Upper lobe of left lung (tissue), 6 donors: ENCODE measurements around the gene ERCC4. TPM values are rescaled to one million over a fixed set of nuclear protein-coding genes. Genes with fewer than 3 reads are reported as not detected.
A peak's percentile ranks its signal among the peaks of the same experiment; 100 is the strongest.

ENCODE experiments used
- ATAC-seq, 2 donors: fragments of 200-7000 bp; cut with Tn5 transposase; one replicate each; pipeline ENCODE4 v1.9.1; 2022; ENCODE audit warnings: mild to moderate bottlenecking in 2 of 2, moderate library complexity in 2 of 2; ENCODE audit not compliant: low FRiP score in 2 of 2
- DNase-seq, 2 donors: peaks; one replicate each; pipeline ENCODE4 v3.0.0-alpha.2; 2019 to 2020
- H3K27ac ChIP-seq, 4 donors: fragments of 200-600 bp; sonication (generic); one replicate each; pipeline ENCODE4 v1.5.1; 2016 to 2019
- H3K27me3 ChIP-seq, 4 donors: fragments of 200-600 bp; sonication (generic); one replicate each; pipeline ENCODE4 v1.5.1; 2017 to 2019
- H3K36me3 ChIP-seq, 4 donors: fragments of 200-600 bp; sonication (generic); one replicate each; pipeline ENCODE4 v1.5.1; 2016 to 2019
- H3K4me1 ChIP-seq, 4 donors: fragments of 200-600 bp; sonication (generic); one replicate each; pipeline ENCODE4 v1.5.1; 2018 to 2019
- H3K4me3 ChIP-seq, 4 donors: fragments of 200-600 bp; sonication (generic); one replicate each; pipeline ENCODE4 v1.5.1; 2017 to 2019; ENCODE audit warnings: mild to moderate bottlenecking in 2 of 4, moderate library complexity in 1 of 4
- H3K9me3 ChIP-seq, 4 donors: fragments of 200-600 bp; sonication (generic); one replicate each; pipeline ENCODE4 v1.5.1; 2018 to 2019
- EP300 ChIP-seq, 4 donors: sonication (generic); formaldehyde crosslinking; IDR thresholded peaks; one replicate each; pipeline ENCODE4 v1.5.1; 2017; ENCODE audit warnings: antibody characterized with exemption in 4 of 4, control low read depth in 2 of 4
- POLR2A ChIP-seq, 4 donors: fragments of 450-650 bp; IDR thresholded peaks; one replicate each; pipeline ENCODE4 v1.5.1; 2016 to 2017; ENCODE audit warnings: antibody characterized with exemption in 4 of 4, mild to moderate bottlenecking in 2 of 4
- POLR2AphosphoS5 ChIP-seq, 2 donors: sonication (generic); formaldehyde crosslinking; IDR thresholded peaks; one replicate each; pipeline ENCODE4 v1.5.1; 2017; ENCODE audit warnings: antibody characterized with exemption in 2 of 2
- WGBS, 2 donors: methylation state at CpG; one replicate each; pipeline ENCODE4 v1.1.5; 2017 to 2018; 5-methylcytosine and 5-hydroxymethylcytosine counted together
- total RNA-seq, 6 donors: library from RNA; depleted of rRNA in 4 of 6; stranded (reverse); fragments of >200 nt in 4 of 6; gene quantifications; one replicate each; pipeline versions ENCODE4 v1.1.0 to v1.2.1, GENCODE V29; 2016 to 2021
- TF ChIP-seq, protein P1 (sequence below), 6 experiments: fragments of 450-650 bp in 4 of 6; fragments of 200-600 bp in 2 of 6; sonication (generic) in 2 of 6; IDR thresholded peaks; one replicate each; pipeline ENCODE4 v1.5.1; 2016 to 2019; ENCODE audit warnings: antibody characterized with exemption in 6 of 6
- donor health status: DM: no; HTN: no; CAD: no; lungs with moderate emphysema.
- donor health status: DM: no; HTN: yes; CAD: no; lungs with severe emphysema.

Gene ERCC4
- total RNA-seq, 6 donors from 2014 or later: 4.2 to 12.1 (median 7.5) TPM

- peaks cover 0 to 5% (median 2%) of the 10 kb centered on the region in 4 donors for H3K36me3 ChIP-seq
- peak overlapping the region; percentile 77 to 95 (median 86) for H3K4me3 ChIP-seq
- WGBS, 2 donors: 1 to 2% methylated on average over 9 to 10 of the region's 10 CpGs
- TF ChIP-seq EP300 (IDR thresholded peaks at IDR 0.05) (no peak), POLR2A (IDR thresholded peaks at IDR 0.05) (no peak), POLR2AphosphoS5 (IDR thresholded peaks at IDR 0.05) (no peak)
- TF ChIP-seq, protein P1, sequence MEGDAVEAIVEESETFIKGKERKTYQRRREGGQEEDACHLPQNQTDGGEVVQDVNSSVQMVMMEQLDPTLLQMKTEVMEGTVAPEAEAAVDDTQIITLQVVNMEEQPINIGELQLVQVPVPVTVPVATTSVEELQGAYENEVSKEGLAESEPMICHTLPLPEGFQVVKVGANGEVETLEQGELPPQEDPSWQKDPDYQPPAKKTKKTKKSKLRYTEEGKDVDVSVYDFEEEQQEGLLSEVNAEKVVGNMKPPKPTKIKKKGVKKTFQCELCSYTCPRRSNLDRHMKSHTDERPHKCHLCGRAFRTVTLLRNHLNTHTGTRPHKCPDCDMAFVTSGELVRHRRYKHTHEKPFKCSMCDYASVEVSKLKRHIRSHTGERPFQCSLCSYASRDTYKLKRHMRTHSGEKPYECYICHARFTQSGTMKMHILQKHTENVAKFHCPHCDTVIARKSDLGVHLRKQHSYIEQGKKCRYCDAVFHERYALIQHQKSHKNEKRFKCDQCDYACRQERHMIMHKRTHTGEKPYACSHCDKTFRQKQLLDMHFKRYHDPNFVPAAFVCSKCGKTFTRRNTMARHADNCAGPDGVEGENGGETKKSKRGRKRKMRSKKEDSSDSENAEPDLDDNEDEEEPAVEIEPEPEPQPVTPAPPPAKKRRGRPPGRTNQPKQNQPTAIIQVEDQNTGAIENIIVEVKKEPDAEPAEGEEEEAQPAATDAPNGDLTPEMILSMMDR (IDR thresholded peaks at IDR 0.05): no peak
- H3K4me1 ChIP-seq: peaks cover 8 to 26% (median 17%) of the 10 kb centered on the region in 4 donors
- H3K9me3 ChIP-seq: no peaks in the 10 kb centered on the region
- H3K27ac ChIP-seq: peak overlapping the region; percentile 73 to 88 (median 82)
- no peak for DNase-seq
- no peaks in the 10 kb centered on the region for H3K27me3 ChIP-seq
- no peak for ATAC-seq
Measured at GRCh38 chr16:13920510-13920818, 510 bp downstream of the ERCC4 start.

DNA sequence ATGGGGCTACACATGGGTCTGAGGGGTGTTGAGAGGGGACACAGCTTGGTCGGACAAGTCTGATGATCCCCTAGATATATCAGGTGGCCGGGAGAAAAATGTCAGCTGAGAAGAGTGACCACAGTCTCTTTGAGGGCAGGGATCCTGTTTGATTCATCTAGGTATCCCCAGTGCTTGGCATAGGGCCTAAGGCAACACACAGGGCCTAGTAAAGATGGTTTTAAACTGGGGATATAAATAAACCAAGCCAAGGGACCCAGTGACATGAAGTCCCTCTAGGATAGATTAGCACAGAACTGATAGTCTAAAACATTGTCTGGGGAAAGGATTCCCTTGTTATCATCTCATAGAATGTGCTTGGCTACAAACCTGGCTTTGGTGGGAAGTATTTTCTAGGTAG, 1.4 kb downstream of the ERCC4 start:
- H3K36me3 ChIP-seq: peaks cover 0 to 9% (median 6%) of the 10 kb centered on the region in 4 donors
- WGBS, 2 donors: 83 to 88% methylated on average over 2 of the region's 2 CpGs
- H3K27ac ChIP-seq: no peak overlapping the region
- TF ChIP-seq EP300 (IDR thresholded peaks at IDR 0.05): no peak
- TF ChIP-seq POLR2AphosphoS5 (IDR thresholded peaks at IDR 0.05): no peak
- TF ChIP-seq POLR2A (IDR thresholded peaks at IDR 0.05): no peak
- TF ChIP-seq, protein P1 (IDR thresholded peaks at IDR 0.05): no peak
- no peaks in the 10 kb centered on the region for H3K9me3 ChIP-seq
- peaks cover 8 to 26% (median 17%) of the 10 kb centered on the region in 4 donors for H3K4me1 ChIP-seq
- H3K27me3 ChIP-seq: no peaks in the 10 kb centered on the region
- ATAC-seq (no peak), DNase-seq (no peak)
- no peak overlapping the region for H3K4me3 ChIP-seq

- DNase-seq (no peak), ATAC-seq (no peak)
- H3K4me3 ChIP-seq: no peak overlapping the region
- H3K36me3 ChIP-seq: peaks cover 0 to 16% (median 7%) of the 10 kb centered on the region in 4 donors
- no peak overlapping the region for H3K27ac ChIP-seq
- H3K9me3 ChIP-seq: no peaks in the 10 kb centered on the region
- no peaks in the 10 kb centered on the region for H3K27me3 ChIP-seq
- H3K4me1 ChIP-seq: peaks cover 7 to 26% (median 17%) of the 10 kb centered on the region in 4 donors
- WGBS, 2 donors: 44 to 47% methylated on average over 4 of the region's 4 CpGs
- TF ChIP-seq, protein P1 (IDR thresholded peaks at IDR 0.05): peak; percentile 36 to 69 (median 58)
- no peak for TF ChIP-seq POLR2A (IDR thresholded peaks at IDR 0.05)
Measured at GRCh38 chr16:13923703-13924298, 3.8 kb downstream of the ERCC4 start.

GRCh38 chr16:13926464-13926863, 6.5 kb downstream of the ERCC4 start:
- H3K27ac ChIP-seq: no peak overlapping the region
- H3K36me3 ChIP-seq: peaks cover 0 to 23% (median 7%) of the 10 kb centered on the region in 4 donors
- H3K27me3 ChIP-seq: no peaks in the 10 kb centered on the region
- no peak overlapping the region for H3K4me3 ChIP-seq
- ATAC-seq (no peak), DNase-seq (no peak)
- WGBS, 2 donors: 81 to 85% methylated on average over 4 of the region's 4 CpGs
- peaks cover 0 to 9% (median 4%) of the 10 kb centered on the region in 4 donors for H3K4me1 ChIP-seq
- TF ChIP-seq POLR2A (IDR thresholded peaks at IDR 0.05) (no peak), EP300 (IDR thresholded peaks at IDR 0.05) (peak in 1 of 4 donors; percentile 33)
- H3K9me3 ChIP-seq: no peaks in the 10 kb centered on the region

DNA sequence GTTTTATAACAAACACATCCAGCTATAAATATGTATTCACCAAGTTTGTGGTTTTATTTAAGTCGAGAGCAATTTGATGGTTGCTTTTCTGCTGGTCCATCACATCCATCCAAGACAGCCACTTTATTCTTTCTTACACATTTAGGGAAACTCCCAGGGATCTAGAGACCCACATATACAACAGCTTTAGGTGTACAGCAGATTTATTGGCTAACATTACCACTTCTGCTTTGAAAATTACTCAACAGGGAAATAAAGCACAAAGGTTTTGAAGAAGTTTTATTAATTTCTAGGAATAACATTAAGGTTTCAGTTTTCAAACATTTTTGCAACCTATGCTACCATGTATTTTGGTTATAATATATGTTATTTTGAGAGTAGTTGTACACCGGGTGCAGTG, 6.9 kb downstream of the ERCC4 start:
- 83 to 84% methylated on average over 2 of the region's 2 CpGs for WGBS, 2 donors
- peaks cover 0 to 26% (median 7%) of the 10 kb centered on the region in 4 donors for H3K36me3 ChIP-seq
- TF ChIP-seq POLR2AphosphoS5 (IDR thresholded peaks at IDR 0.05): no peak

GRCh38 chr16:13928646-13929045, 8.7 kb downstream of the ERCC4 start:
- 86 to 92% methylated on average over 3 of the region's 3 CpGs for WGBS, 2 donors
- Histone ChIP-seq H3K4me1 (peaks cover 0 to 7% (median 4%) of the 10 kb centered on the region in 4 donors), H3K4me3 (no peak overlapping the region), H3K36me3 (peaks cover 0 to 29% (median 7%) of the 10 kb centered on the region in 4 donors), H3K27me3 (no peaks in the 10 kb centered on the region), H3K9me3 (no peaks in the 10 kb centered on the region), H3K27ac (no peak overlapping the region)
- ATAC-seq: no peak
- DNase-seq: no peak
- TF ChIP-seq EP300 (IDR thresholded peaks at IDR 0.05) (no peak), POLR2AphosphoS5 (IDR thresholded peaks at IDR 0.05) (no peak), POLR2A (IDR thresholded peaks at IDR 0.05) (no peak)
- TF ChIP-seq, protein P1 (IDR thresholded peaks at IDR 0.05): no peak

More for the DNA sequence above, 6.9 kb downstream of the ERCC4 start:
- no peak for DNase-seq
- no peak overlapping the region for H3K4me3 ChIP-seq
- H3K27ac ChIP-seq: no peak overlapping the region
- H3K27me3 ChIP-seq: no peaks in the 10 kb centered on the region
- no peaks in the 10 kb centered on the region for H3K9me3 ChIP-seq
- ATAC-seq: no peak
- H3K4me1 ChIP-seq: peaks cover 0 to 9% (median 4%) of the 10 kb centered on the region in 4 donors
